ENCODE results near the gene GCC2.

DNA sequence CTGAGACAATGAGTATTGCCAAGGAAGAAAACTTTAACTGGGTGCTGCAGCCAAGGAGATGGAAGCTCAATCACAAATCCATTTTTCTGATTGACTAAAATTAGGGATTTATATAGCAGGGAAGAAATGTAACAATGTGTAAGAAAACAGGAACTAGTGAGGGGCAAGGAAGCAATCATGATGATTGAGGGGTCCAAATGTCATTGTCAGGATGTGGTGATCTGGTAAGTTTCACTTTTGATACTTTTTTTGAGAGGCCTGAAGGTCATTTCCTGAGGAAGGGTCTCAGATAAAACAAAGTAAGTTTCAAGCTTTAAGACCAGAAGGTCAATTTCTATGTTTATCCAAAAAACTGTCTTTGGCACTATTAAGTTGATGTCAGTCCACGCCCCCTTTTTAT is 12.0 kb upstream of the GCC2 start:
- TF ChIP-seq, protein P1, sequence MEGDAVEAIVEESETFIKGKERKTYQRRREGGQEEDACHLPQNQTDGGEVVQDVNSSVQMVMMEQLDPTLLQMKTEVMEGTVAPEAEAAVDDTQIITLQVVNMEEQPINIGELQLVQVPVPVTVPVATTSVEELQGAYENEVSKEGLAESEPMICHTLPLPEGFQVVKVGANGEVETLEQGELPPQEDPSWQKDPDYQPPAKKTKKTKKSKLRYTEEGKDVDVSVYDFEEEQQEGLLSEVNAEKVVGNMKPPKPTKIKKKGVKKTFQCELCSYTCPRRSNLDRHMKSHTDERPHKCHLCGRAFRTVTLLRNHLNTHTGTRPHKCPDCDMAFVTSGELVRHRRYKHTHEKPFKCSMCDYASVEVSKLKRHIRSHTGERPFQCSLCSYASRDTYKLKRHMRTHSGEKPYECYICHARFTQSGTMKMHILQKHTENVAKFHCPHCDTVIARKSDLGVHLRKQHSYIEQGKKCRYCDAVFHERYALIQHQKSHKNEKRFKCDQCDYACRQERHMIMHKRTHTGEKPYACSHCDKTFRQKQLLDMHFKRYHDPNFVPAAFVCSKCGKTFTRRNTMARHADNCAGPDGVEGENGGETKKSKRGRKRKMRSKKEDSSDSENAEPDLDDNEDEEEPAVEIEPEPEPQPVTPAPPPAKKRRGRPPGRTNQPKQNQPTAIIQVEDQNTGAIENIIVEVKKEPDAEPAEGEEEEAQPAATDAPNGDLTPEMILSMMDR (conservative IDR thresholded peaks at IDR 0.05), result no peak
- TF ChIP-seq ZFX (IDR thresholded peaks at IDR 0.05), result no peak
